ENCODE results near the gene RALGPS1. TPM values are rescaled to one million over a fixed set of nuclear protein-coding genes. Genes with fewer than 3 reads are reported as not detected.

RALGPS1 gene
- total RNA-seq, 2 experiments from 2014 or later = 2.5 to 4.1 TPM

DNA sequence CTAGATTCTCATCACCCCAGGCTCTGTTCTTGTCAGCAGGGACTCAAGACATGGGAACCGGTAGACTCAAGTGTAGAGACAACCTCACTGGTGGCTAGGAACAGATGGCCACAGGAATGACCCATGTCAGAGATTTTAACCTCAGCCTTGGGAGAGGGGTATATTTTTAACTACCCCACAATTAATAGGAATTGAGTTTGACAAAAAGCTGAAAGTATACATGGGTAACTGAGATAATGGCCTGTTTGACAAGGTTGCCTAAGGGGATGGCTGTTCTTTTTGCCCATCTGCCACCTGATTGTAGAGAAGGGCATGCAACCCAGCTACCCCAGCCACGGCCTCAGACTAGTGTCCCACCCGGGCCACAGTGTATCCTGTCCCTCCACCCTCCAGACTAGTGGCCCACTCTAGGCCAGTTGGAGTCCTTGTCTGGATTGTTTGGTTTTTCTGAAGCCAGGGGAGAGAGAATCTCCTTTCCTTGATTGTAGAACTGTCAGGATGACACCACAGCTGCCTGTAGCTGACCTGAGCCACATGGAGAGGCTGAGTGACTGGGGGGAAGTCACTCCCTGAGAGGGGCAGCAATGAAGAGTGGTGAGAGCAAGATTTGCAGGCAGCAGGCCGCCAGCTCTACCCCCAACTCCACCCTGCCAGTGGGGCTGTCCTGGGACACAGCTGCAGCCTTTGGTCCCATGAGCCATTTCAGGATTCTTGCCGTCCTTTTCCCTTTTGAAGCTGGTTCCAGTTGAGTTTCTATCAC lies 222.5 kb downstream of the RALGPS1 start:
- DNase-seq (no peak), ATAC-seq (no peak)
- ChIA-PET CTCF (interaction anchor here (1.1 kb wide), 1 partner anchor 13 kb away, joined by 3 read pairs; no protein-coding TSS in a partner anchor), POLR2A (no interaction called here)
- Mint-ChIP-seq H3K27ac (no peak overlapping the region), H3K4me1 (ENCODE audit: low read depth) (no peaks in the 10 kb centered on the region), H3K9me3 (ENCODE audit: insufficient read depth) (no peaks in the 10 kb centered on the region), H3K4me3 (no peak overlapping the region), H3K27me3 (ENCODE audit: low read depth) (peaks cover 3% of the 10 kb centered on the region), H3K36me3 (ENCODE audit: low read depth) (no peaks in the 10 kb centered on the region)

DNA sequence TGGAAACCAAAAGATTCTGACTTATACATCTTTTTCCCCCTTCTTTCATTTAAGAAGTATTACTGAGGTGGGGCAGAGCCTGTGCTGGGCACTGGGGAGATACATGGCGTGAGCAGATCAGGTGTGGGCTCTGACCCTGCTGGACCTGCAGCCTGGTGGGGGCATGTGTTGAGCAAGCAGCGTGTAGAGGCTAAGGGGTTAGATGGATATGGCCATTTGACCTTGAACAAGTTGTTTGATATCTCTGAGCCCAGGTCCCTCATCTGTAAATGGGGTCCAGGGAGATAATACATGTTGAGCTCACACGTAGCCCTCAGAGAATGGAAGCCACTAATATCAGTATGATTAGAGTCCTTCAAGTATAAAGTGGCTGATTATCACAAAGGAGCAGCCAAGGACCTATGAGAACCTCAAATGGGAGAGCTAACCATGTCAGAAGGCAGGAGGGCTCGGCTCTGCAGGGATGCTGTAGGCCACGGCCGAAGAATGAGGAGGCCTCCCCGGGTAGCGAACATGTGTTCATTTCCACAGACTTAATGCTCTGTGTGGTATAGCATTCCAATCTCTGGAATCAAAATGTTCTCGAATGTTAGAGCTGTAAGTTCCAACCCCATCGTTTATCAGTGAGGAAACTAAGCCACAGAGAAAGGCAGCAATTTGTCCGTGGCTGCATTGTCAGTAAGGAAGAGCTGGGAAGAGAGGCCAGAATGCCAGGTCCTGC lies 223.2 kb downstream of the RALGPS1 start:
- ATAC-seq = no peak
- Mint-ChIP-seq H3K36me3 (ENCODE audit: low read depth) (no peaks in the 10 kb centered on the region), H3K9me3 (ENCODE audit: insufficient read depth) (no peaks in the 10 kb centered on the region), H3K27me3 (ENCODE audit: low read depth) (peaks cover 7% of the 10 kb centered on the region), H3K4me1 (ENCODE audit: low read depth) (no peaks in the 10 kb centered on the region), H3K4me3 (no peak overlapping the region), H3K27ac (no peak overlapping the region)
- DNase-seq = no peak
- ChIA-PET POLR2A (no interaction called here), CTCF (interaction anchor here (1.1 kb wide), 1 partner anchor 14 kb away, joined by 3 read pairs; no protein-coding TSS in a partner anchor)

DNA sequence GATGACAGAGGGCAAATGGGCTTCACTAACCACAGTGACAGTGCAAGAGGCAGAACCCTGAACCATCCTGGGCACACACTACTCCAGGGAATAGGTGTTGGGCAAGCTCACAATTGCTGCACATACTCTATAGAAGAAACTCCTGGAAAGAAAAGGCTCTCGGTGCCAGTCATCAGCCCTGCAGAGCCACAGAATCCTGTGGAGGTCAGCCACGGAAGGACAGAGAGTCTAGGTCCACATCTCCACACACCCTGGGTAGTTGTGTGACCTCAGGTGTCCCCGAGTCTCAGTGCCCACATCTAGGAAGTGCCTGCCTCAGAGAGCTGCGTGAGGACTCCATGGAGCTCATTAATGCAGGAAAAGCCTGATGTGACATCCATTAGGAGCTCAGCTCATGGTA lies 223.9 kb downstream of the RALGPS1 start:
- no peak for ATAC-seq
- no peaks in the 10 kb centered on the region for H3K36me3 Mint-ChIP-seq (ENCODE audit: low read depth)
- no peaks in the 10 kb centered on the region for H3K9me3 Mint-ChIP-seq (ENCODE audit: insufficient read depth)
- H3K4me1 Mint-ChIP-seq (ENCODE audit: low read depth) = no peaks in the 10 kb centered on the region
- ChIA-PET CTCF (interaction anchor here (1.1 kb wide), 1 partner anchor 14 kb away, joined by 3 read pairs; no protein-coding TSS in a partner anchor), POLR2A (no interaction called here)
- DNase-seq = no peak
- peaks cover 7% of the 10 kb centered on the region for H3K27me3 Mint-ChIP-seq (ENCODE audit: low read depth)
- no peak overlapping the region for H3K27ac Mint-ChIP-seq
- no peak overlapping the region for H3K4me3 Mint-ChIP-seq

DNA sequence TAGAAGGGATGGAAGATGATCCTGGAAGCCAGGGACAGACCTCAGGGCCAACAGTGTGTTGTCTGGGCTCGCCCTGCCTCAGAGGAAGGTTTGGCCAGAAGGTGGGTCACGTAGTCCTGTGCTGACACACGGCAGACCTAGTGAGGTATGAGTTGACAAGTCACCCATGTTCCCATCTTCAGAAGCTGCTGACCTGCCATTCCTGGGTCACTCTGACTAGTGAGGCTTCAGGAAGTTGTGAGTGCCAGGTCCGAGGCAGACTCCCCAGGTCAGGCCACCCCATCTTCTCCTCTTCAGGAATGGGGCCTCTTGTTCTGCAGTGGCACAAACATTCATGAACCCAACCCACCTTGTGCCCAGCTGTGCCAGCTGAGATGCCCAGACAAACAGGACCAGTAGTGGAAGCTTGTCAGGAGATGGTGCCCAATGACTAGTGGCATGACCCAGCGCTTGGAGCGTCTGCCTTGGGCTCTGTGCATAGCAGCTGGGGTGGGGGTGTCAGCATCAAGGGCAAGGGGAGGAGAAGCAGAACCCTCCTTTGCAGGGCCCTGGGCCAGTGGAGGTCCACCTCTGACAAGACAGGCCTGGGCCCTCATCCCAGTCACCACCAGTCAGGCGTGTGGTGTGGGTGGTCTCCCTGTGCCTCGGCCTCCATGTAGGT lies 224.6 kb downstream of the RALGPS1 start:
- ATAC-seq (no peak), DNase-seq (no peak)
- ChIA-PET CTCF (no interaction called here), POLR2A (no interaction called here)
- Mint-ChIP-seq H3K27me3 (ENCODE audit: low read depth) (peaks cover 7% of the 10 kb centered on the region), H3K4me1 (ENCODE audit: low read depth) (no peaks in the 10 kb centered on the region), H3K36me3 (ENCODE audit: low read depth) (no peaks in the 10 kb centered on the region), H3K27ac (no peak overlapping the region), H3K4me3 (no peak overlapping the region), H3K9me3 (ENCODE audit: insufficient read depth) (no peaks in the 10 kb centered on the region)

DNA sequence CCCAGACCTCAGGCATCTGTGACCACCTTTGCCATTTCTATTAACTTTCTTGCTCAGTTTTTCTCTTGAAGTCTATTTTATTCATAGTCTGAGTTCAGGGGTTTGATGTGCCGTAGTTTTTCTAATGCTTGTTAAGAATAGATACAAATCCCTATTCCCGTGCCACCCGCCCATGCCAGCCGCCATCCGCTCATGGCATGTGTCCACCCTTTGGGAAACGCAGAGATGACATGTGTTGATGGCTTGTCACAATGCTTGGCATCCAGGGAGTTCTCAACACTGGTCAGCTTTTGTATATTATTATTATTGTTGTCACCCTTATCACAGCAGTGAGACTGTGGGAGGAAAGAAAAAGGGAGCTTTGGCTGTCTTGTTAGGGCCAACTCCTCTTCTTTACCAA lies 225.2 kb downstream of the RALGPS1 start:
- Mint-ChIP-seq H3K4me1 (ENCODE audit: low read depth) (no peaks in the 10 kb centered on the region), H3K27me3 (ENCODE audit: low read depth) (peaks cover 7% of the 10 kb centered on the region), H3K27ac (no peak overlapping the region), H3K4me3 (no peak overlapping the region), H3K9me3 (ENCODE audit: insufficient read depth) (no peaks in the 10 kb centered on the region), H3K36me3 (ENCODE audit: low read depth) (no peaks in the 10 kb centered on the region)
- ChIA-PET POLR2A (no interaction called here), CTCF (no interaction called here)
- no peak for ATAC-seq
- no peak for DNase-seq

DNA sequence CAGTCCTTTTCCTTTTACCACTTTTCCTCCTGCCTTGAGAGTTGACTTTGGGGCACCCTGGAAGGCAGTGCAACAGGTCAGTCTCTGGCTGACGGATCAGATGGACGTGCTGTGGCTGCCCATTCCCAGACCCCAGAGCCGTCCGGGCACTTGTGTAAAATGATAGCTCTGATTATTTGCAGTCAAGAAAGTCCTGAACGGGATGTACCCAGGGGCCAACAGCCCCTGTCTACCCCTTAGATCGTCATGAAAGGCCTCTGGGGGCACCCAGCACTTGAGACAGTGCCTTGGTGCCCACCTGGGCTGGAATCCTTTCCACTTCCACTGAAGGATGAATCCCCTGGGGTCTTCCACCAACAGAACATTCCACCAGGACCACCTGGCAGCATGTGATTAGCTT lies 225.6 kb downstream of the RALGPS1 start:
- Mint-ChIP-seq H3K9me3 (ENCODE audit: insufficient read depth) (no peaks in the 10 kb centered on the region), H3K4me3 (no peak overlapping the region), H3K27ac (no peak overlapping the region), H3K4me1 (ENCODE audit: low read depth) (no peaks in the 10 kb centered on the region), H3K36me3 (ENCODE audit: low read depth) (no peaks in the 10 kb centered on the region), H3K27me3 (ENCODE audit: low read depth) (peaks cover 7% of the 10 kb centered on the region)
- ChIA-PET CTCF (no interaction called here), POLR2A (no interaction called here)
- no peak for ATAC-seq
- DNase-seq = no peak

DNA sequence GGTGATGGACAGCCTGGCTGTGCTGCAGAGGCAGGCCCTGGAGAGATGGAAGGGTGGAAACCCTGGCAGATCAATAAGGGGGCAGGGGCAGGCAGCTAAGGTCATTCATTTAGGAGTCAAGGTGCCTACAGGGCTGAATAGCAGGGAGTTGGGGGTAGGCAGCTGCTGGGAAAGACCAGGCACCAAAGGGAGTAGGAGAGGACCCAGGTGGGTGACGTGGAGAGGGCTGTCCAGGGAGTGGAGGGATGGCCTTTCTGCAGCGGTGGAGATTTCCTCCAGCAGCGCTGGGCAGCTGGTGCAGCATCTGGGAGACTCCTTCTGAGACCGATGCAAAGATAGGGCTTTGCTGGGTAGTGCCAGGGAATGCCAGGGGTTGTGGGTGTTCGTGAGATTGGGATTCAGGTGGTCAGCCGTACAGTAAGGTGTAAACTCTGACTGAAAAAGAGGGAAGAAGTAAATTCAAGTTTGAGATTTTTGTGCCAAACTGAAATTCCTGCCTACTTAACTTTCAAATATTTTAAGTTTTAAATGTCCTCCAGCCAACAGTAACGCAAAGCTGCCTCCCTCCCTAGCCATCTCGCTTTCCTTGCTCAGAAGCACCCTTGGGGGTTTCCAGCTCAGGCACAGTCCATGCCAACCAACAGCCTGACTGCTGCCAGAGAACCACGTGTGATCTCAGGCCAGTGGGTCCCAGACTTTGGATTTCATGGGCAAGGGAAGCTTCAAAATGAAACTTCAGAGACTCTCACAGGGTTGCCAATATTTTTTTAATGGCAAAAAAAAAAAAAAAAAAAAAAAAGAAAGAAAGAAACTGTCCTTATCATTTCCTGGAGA lies 226.5 kb downstream of the RALGPS1 start:
- H3K4me3 Mint-ChIP-seq = no peak overlapping the region
- H3K36me3 Mint-ChIP-seq (ENCODE audit: low read depth) = no peaks in the 10 kb centered on the region
- no peaks in the 10 kb centered on the region for H3K4me1 Mint-ChIP-seq (ENCODE audit: low read depth)
- H3K9me3 Mint-ChIP-seq (ENCODE audit: insufficient read depth) = no peaks in the 10 kb centered on the region
- CTCF ChIA-PET = no interaction called here
- no peak overlapping the region for H3K27ac Mint-ChIP-seq
- H3K27me3 Mint-ChIP-seq (ENCODE audit: low read depth) = peaks cover 7% of the 10 kb centered on the region
- ATAC-seq (no peak), DNase-seq (no peak)
- POLR2A ChIA-PET = no interaction called here

DNA sequence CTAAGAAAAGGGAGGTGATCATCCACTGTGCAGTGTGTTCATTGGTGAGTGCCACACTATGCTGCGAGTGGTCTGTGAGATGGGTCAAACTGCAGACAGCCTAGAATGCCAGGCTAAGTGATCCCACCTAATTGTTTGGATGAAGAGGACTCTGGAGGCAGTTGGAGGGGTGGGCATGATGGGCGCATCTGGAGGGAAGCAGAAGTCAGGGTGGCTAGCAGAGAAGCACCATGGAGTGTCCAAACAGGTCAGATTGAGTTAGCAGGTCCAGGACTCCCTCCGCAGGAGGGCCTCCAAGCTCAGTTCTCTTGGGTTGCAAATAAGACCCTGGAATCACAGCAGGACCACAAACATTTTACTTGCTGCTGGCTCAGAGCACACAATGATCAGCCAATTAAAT lies 227.7 kb downstream of the RALGPS1 start:
- ChIA-PET POLR2A (no interaction called here), CTCF (interaction anchor here (0.7 kb wide), 1 partner anchor 20 kb away, joined by 3 read pairs; no protein-coding TSS in a partner anchor)
- no peak overlapping the region for H3K4me3 Mint-ChIP-seq
- no peak for DNase-seq
- H3K4me1 Mint-ChIP-seq (ENCODE audit: low read depth) = no peaks in the 10 kb centered on the region
- H3K9me3 Mint-ChIP-seq (ENCODE audit: insufficient read depth) = no peaks in the 10 kb centered on the region
- peaks cover 8% of the 10 kb centered on the region for H3K27me3 Mint-ChIP-seq (ENCODE audit: low read depth)
- ATAC-seq = no peak
- no peaks in the 10 kb centered on the region for H3K36me3 Mint-ChIP-seq (ENCODE audit: low read depth)
- H3K27ac Mint-ChIP-seq = no peak overlapping the region

DNA sequence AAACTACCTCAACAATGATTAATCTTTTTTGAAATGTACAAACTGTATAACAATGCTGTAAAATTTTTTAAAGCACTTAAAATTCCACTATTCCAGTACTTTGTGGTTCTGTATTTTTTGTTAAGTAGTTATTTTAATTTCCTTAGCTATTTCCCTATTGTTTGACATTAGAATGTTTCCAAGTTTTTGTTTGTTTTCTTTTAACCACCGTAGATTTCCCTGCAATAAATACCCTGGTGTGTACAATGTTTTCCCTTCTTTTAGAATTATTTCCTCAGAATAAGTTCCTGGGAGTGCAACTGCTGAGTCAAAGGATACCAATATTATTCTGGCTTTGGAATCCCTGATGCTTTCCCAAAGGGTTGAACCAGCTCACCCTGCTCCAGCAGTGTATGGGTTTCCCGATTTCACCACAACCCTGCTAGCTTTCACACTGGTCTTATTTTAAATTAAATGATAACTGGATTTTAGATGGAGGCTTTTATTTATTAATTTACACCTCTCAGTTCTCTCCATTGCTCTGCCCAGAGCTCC lies 228.4 kb downstream of the RALGPS1 start:
- no peak for DNase-seq
- Mint-ChIP-seq H3K27ac (no peak overlapping the region), H3K4me3 (no peak overlapping the region), H3K9me3 (ENCODE audit: insufficient read depth) (no peaks in the 10 kb centered on the region), H3K4me1 (ENCODE audit: low read depth) (no peaks in the 10 kb centered on the region), H3K36me3 (ENCODE audit: low read depth) (no peaks in the 10 kb centered on the region), H3K27me3 (ENCODE audit: low read depth) (peaks cover 11% of the 10 kb centered on the region)
- ATAC-seq = no peak
- CTCF ChIA-PET = interaction anchor here (0.7 kb wide), 1 partner anchor 19 kb away, joined by 3 read pairs; no protein-coding TSS in a partner anchor
- POLR2A ChIA-PET = no interaction called here

DNA sequence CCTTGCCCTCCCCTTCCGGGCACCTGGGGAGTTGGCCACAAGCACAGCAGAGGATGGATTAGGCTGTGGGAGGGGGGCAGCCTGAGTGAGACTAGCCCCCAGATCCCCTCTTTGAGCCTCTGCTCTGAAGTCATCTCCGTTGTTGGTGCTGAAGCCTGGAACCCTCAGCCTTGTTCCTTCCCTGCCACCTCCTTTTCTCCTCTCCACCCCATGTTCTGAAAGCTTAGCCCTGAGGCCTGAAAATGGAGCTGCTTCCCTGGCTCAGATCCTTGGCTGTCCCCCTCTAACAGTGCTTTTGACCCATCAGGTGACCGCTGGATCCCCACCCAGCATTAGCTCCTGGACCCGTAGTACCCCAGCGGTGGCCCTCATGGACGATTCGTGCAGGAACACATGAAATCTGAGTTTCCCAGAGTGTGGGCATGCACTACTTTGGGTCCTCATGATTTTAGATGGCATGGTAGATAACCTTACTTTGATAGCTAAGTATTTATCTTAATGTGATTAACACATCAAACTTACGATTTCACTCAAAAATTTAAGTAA lies 229.4 kb downstream of the RALGPS1 start:
- H3K36me3 Mint-ChIP-seq (ENCODE audit: low read depth) = no peaks in the 10 kb centered on the region
- ATAC-seq = no peak
- no peaks in the 10 kb centered on the region for H3K4me1 Mint-ChIP-seq (ENCODE audit: low read depth)
- ChIA-PET POLR2A (no interaction called here), CTCF (interaction anchor here (0.9 kb wide), 1 partner anchor 100 kb away, joined by 3 read pairs; no protein-coding TSS in a partner anchor)
- H3K27ac Mint-ChIP-seq = no peak overlapping the region
- no peaks in the 10 kb centered on the region for H3K9me3 Mint-ChIP-seq (ENCODE audit: insufficient read depth)
- no peak for DNase-seq
- no peak overlapping the region for H3K4me3 Mint-ChIP-seq
- peaks cover 11% of the 10 kb centered on the region for H3K27me3 Mint-ChIP-seq (ENCODE audit: low read depth)

Measured in activated CD8-positive, alpha-beta T cell treated with anti-CD3 and anti-CD28 coated beads, Interleukin-2, amount 10 ng/mL, durations not matched to agents 7 days and 5 days (primary cell).